ENCODE measurements around the gene SLC6A18.

Gene SLC6A18

DNA sequence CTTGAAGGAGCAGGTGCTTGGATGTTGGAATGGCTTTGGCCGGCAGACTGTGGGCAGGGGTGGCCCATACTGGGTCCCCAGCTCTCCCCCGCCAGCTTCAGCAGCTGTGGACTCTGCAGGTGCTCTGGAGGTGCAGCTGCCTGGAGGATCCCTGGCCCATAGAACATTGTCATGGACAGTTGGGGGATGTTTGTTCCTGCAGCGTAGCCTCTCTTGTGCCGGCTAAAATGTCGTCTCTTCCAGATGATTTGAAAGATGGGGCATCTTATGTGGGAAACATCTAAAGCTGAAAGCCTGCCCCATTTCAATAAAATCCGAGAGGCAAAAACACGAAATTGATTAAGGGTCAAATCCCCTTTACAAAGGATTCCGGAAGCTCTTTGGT is 37.2 kb upstream of the SLC6A18 start:
- no peak for DNase-seq

DNA sequence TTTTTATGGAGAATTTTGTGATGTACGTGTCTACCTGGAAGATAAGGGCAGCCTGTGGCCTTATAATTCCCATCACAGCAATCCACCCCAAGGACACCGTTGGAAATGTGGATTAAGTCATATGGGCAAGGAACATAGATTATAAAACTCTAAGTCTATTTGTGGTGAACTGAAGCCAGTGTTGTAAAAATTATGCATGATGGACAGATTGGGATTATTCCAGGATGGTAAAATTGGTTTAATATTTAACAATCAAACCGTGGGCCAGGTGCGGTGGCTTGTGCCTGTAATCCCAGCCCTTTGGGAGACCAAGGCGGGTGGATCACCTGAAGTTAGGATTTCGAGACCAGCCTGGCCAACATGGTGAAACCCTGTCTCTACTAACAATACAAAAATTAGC is 36.7 kb upstream of the SLC6A18 start:
- no peak for DNase-seq

DNA sequence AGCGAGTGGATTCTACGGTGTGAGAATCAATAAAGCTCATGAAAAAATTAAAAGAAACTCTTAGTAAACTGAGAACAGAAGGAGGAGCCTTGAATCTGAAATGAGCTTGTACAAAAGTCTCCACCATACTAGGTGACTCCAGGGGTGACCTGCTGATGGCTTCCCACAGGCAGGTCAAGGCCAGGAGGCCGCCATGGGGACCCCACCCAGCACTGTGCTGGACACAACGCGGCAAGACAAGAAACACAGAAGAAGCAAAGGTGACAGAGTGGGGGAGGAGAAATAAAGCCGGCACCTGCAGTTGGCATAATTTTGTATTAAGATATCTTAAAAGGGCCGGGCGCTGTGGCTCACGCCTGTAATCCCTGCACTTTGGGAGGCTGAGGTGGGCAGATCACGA is 35.9 kb upstream of the SLC6A18 start:
- DNase-seq, result no peak

DNA sequence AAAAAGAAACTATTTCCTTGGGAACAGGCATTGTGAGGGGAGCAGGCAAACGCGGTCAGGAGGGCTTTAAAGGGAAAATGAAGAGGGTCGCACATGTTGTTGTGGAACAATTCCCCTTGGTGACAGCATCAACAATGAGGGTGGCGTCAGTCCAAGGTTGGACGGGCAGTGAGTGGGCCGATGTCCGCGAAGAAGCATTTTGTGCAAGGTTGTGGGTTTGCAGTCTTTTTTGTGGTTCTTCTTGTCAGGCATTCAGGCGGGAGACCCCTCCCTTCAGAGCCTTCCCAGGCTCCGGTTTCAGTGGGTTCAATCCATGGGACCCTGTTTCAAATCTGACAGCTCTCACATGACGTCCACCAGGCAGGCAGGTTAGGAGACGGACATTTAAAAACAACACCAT is 34.9 kb upstream of the SLC6A18 start:
- no peak for DNase-seq

DNA sequence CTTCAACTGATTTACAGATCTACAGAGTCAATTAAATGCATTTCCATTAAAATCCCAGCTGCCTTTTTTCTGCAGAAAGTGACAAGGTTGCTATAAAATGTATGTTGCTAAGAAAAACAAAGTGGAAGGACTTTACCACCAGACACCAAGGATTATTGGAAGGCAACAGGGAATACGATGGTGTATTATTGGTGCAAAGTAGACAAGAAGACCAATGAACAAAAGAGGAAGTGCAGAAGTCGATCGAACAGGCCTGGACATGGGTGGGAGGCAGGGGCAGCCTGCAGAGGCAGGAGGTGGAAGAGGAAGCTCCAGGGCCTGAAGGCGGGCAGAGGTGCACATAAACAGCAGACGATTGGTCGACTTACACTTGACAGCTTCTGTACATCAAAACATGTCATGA is 34.3 kb upstream of the SLC6A18 start:
- peak; percentile 42 for DNase-seq

DNA sequence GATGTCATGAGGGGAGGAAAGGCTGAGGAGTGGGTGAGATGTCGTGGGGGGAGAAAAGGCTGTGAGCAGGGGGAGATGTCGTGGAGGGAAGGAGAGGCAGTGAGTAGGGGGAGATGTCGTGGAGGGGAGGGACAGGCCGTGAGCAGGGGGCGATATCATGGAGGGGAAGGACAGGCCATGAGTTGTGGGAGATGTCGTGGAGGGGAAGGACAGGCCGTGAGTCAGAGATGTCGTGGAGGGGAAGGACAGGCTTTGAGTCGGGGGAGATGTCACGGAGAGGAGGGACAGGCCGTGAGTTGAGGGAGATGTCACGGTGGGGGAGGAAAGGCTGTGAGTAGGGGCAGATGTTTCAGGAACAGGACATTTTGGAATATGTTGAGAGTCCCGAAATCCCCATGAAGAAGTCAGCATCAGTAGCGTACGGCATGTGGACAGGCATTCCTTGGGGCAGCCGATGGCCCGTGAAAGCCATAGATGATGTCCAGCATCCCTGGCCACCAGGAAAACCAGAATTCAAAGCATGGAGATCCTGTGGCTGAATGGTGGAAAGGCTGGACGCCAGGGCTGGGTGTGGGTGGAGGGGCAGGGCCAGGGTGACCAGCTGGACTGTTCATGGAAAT is 32.1 kb upstream of the SLC6A18 start:
- no peak for DNase-seq

DNA sequence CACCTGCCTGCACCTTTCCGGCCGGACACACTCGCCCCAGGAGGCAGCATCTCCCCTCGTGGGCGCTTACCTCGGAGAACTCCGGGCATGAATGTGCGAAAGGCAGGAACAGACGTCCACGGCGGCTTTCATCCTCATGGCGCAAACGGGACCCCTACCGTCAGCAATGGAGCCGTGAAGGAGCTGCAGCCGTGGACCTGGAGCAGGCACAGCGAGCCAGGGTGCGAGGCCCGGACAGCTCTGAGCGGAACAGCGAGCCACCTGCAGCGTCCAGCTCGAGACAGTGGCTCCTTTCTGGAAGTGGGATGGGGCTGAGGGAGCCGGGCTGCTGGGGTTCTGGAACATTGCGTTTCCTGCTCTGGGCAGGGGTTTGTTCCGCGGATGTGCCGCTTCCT is 31.6 kb upstream of the SLC6A18 start:
- DNase-seq, result no peak

DNA sequence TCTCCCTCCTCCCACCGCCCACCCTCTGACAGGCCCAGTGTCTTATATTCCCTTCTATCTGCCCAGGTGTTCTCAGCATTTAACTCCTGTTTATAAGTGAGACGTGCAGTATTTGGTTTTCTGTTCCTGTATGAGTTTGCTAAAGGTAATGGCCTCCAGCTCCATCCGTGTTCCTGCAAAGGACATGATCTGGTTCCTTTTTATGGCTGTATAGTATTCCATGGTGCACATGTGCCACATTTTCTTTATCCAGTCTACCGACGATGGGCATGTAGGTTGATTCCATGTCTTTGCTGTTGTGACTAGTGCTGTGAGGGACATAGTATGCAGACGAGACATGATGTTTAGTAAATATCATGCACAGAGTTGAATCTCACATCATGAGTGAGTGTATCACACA is 30.8 kb upstream of the SLC6A18 start:
- no peak for DNase-seq

DNA sequence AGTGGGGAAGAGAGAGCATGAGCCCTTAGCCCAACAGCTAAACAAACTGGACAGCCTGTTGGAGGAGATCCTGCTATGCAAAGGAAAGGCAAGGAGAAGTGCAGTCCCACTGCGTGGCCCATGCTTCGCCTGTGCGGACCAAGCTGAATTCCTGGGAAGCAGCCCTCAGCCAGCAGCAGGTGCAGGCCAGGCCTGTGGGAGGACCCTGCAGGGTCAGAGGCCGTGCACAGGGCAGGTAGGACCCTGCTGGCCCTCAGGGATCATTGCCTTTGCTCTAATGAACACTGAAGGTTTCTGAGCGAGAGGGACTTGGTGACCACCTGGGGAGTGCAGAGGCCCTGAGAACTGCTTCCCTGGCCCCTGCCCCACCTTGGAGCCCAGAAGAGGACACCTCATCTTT is 29.7 kb upstream of the SLC6A18 start:
- no peak for DNase-seq

DNA sequence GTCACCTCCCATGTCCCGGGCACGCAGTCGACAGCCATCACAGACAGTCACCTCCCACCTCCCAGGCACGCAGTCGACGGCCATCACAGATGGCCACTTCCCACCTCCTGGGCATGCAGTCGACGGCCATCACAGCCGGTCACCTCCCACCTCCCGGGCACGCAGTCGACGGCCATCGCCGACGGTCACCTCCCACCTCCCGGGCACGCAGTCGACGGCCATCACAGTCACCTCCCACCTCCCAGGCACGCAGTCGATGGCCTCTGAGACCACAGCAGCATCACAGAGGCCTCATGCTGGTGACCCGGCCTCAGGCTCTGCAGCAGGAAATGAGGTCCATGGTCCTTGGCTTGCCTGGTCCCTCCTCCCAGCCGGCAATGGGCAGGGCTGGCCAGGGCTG is 29.3 kb upstream of the SLC6A18 start:
- DNase-seq, result no peak

DNA sequence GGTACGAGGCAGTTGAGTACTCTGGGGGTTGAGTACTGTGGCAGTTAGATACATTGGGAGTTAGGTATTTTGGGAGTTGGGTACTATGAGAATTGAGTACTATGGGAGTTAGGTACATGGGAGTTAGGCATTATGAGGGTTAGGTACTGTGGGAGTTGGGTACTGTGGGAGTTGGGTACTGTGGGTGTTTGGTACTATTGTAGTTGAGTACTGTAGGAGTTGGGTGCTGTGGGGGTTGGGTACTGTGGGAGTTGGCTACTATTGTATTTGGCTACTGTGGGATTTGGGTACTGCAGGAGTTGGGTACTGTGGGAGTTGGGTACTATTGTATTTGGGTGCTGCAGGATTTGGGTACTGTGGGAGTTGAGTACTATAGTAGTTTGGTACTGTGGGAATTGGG is 28.6 kb upstream of the SLC6A18 start:
- DNase-seq, result no peak

DNA sequence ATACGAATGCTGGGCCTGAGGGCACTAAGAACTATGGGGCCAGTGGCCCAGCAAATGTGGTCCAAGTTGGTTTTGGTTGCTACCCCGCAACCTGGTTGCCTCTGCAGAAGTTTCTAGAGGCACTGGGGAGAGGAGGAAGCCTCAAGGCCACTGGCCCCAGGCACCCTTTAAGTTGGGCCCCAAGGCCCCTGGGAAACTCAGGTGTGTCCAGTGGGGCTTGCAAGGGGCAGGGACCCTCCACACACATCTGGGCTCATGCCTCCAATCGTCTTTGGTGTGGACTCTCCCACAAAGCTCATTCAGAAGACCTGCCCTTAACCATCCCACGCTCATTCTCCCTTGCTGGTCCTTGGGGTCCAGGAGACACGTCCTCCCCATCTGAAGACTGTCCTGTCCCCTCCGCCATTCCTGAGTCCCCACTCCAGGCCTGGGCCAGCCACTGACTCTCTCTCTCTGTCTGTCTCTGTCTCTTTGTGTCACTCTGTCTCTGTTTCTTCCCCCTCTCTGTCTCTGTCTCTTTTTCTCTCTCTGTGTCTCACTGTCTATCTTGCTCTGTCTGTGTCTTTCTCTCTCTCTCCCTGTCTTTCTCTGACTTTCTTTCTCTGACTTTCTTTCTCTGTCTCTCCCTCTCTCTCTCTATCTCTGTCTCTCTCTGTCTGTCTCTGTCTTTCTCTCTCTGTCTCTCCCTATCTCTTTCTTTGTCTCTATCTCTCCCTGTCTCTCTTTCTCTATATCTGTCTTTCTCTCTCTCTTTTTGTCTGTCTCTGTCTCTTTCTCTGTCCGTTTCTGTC is 27.1 kb upstream of the SLC6A18 start:
- no peak for DNase-seq

DNA sequence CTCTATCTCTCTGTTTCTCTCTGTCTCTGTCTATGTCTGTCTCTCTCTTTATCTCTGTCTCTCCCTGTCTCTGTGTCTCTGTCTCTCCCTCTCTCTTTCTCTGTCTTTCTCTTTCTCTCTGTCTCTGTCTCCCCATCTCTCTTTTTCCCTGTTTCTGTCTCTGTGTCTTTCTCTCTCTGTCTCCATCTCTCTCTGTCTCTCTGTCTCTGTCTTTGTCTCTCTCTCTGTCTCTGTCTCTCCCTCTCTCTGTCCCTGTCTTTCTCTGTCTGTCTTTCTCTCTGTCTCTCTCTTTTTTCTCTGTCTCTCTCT is 25.9 kb upstream of the SLC6A18 start:
- DNase-seq, result no peak

DNA sequence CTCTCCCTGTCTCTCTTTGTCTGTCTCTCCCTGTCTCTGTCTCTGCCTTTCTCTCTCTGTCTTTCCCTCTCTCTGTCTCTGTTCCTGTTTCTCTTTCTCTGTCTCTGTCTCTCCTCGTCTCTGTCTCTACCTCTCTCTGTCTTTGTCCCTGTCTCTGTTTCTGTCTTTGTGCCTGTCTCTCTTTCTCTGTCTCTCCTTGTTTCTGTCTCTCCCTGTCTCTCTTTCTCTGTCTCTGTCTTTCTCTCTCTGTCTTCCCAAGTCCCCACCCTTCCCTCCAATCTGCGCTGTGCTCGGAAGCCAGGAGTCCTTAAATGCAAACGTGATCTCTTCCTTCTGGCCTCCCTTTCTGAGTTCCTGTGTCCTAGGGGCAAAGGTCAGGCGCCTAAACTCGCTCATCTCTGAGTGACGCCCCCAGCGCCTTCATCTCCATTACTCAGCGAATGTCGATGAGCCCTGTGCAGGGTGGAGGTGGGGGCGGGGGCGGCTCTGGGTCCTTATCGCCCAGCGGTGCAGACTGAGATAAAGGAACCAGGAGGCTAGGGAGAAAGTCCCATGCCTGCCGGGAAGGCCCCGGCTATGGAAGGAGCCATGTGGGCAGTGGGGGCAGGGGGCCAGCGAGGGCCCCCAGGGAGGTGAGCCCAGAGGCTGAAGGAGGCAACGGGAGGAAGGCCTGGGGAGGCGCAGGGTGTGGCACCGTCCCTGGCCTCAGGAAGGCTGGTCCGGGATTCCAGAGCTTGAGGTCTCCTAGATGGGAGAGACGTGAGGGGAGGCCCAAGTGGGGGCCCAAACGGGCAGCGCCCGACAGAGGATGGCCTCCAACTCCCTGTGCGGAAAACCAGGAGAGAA is 25.3 kb upstream of the SLC6A18 start:
- peak; percentile 34 for DNase-seq

DNA sequence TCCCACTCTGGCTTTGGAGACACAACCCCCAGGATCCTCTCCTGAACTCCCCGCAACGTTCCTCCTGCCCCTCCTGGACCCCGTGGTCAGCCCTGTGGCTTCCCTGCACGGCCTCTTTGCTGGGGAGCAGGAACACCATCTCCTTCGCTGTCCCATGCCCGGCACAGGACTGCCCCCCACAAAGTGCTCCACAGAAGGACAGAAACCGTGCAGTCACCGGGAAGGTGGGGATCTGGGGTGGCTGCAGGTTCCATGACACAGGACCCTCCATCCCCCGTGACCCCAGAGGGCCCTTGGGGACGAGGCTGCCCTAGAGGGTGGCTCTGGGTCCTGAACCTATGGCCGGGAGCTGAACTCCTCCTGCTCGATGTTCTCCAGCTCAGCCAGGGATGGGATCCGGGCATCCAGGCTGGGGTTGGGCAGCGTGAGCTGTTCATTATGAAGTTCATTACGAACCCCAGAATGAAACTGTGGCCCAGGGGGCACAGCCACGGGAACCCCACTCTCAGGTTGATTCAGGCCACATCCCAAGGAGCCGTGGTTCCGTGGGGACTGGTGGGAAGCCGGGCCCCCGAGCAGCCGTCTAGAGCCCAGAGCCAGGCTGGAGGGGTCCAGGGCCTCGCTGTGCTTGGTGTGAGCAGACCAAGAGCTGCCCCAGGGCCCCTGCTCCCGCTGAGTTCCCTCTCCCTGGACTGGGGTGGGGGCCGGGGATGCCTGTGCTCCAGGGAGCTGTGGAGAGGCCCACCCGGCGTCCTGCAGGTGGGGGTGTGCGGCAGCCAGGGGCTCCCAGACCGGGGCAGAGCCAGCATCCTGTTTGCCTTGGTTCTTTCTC is 24.5 kb upstream of the SLC6A18 start:
- DNase-seq, result no peak

DNA sequence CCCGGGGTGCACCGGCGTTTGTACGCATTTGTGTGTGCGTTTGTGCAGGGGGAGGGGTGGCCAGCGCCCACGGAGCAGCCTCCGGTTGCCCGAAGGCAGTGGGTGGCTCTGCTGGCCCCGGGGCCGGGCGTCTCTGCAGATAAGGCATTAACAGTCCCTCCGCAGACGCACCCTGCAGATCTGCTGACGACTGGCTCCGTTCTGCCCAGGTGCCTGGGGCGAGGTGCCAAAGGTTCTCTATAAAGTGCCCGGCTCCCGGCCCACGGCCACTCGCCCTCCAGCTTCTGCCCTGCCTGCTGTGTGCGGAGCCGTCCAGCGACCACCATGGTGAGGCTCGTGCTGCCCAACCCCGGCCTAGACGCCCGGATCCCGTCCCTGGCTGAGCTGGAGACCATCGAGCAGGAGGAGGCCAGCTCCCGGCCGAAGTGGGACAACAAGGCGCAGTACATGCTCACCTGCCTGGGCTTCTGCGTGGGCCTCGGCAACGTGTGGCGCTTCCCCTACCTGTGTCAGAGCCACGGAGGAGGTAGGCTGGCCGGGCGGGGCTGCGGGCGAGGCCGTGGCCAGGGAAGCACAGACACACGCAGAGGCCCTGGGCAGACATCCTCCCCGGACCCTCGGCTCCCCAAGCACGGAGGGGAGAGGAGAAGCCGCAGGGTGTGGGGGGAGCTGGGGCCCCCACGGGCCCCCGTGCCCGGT is 23.7 kb upstream of the SLC6A18 start, which contains the start of gene SLC6A19:
Gene SLC6A19, plus strand, starts transcription at position 269 of the 699 bp plus-strand sequence. Its CDS starts 56 bp downstream, at position 325.
- DNase-seq, result peak; percentile 71

DNA sequence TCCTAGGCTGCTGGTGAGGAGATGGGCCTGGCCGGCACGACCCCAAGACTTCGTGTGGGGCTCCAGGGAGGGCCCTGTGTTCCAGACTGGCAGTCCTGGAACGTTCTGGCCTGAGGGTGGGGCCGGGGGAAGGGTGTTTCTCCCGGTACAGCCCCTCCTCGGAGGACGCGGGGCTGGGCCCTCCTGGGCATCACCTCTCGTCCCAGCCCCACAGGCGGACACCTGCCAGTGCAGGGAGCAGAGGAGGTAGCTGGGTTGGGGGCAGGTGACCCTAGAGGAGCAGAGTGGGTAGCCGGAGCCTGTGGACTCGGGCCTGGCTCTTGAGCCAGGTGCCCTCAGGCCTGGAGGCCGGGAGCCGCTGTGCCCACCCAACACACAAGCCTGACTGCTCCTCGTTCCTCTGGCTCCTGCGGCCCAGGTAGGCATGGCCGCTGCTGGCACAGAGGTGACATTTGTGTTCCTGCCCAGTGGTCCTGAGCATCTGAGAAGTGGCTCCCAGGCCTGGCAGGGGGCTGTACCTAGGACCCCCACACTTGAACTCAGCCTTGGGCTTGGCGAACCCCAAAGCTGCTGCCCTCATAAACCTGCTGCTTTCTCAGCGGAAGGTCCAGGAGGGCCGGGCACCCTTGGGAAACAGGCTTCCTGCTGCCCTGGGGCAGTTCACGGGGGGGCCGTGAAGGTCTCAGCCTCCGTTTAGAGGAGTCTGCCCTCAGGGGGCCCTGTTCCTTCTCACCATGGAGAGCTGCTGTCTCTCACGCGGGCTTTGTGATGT is 23.0 kb upstream of the SLC6A18 start:
- no peak for DNase-seq

DNA sequence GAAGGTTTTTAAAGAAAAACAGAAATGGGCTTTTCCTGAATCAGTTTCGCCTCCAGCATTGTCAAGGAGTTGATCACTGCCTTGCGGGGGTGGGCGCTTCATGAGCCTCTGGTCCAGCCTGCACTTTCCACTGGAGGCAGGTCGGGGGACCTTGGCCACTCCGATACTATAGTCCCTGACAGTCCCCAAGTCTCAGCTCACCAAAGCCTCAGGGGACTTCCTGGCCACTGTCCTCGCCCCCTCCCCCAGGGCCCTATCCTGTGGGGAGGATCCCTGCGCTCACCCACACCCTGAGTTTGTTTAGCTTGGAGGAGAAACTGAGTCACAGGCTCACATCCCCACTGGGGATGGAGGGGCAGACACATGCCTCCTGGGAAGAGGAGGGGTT is 22.4 kb upstream of the SLC6A18 start:
- DNase-seq, result no peak

DNA sequence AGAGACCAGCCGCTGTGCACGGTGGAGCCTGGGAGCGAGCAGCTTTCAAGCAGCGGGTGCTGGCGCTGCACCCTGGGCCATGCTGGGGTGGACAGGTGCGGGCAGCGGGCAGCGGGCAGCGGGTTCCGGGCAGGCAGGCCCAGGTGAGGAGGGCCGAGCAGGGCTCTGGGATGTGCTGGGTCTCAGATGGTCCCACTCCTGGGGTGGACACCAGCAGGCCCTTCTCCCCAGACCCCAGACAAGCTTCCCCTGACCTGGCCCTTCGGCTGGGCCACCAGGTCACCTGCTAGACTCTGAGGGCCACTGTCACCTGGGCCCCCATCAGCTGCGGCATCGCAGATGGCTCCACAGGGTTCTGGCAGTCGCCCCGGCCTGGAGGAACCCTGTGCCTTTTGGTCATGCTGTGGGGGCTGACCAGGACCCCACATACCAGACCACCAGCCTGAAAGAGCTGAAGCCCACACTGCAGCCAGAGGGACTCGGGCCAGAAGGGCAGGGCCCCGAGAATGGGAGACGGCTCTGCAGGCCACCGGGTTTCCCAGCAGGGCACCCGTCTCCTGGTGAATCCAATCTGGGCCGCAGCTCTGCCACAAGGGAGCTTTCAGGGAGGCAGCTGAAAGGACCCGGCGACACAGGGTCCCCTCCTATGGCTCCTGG is 21.7 kb upstream of the SLC6A18 start:
- no peak for DNase-seq

DNA sequence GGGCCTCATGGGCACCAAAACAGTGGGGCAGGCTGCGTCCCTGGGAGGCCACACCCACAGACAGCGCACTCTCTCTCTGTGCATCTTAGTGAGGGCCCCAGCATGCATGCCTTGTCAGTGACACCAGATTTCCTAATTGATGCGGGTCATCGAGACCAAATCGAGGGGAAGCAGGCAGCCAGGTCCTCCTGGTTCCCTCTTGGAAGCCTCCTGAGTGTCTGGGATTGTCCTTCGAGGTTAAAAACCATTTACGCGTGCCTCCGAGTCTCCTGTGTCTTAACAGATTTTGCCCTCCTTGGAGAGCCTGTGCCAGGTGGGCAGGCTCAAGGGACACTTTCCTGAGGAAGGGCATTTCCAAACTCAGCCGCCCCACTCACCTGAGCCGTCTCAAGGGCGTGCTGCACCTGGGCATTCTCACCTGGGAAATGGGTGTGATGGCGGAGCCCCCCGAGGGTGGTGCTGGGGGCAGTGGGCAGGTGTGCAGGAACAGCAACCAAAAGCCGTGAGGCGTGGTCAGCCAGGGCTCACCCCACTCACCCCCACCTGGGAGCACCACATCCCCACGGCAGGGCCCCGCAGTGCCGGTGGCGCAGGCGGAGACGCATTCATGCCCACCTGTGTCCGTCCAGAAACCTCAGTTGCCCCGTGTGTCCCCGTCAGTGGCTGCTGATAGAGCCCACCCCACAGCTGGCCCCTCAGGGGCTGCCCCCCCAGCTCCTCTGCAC is 21.1 kb upstream of the SLC6A18 start:
- no peak for DNase-seq
